H1 (cell line): ENCODE data around the gene ABCF3. TPM values are rescaled to one million over a fixed set of nuclear protein-coding genes. Genes with fewer than 3 reads are reported as not detected.

Experiments
- CTCF ChIA-PET: fragments of 300-600 bp; sonication (Branson Sonifier 250); formaldehyde crosslinking; loops from one replicate; lab custom pipeline; 2021; ENCODE audit not compliant: partially characterized antibody; lab: Charles Lee
- POLR2A ChIA-PET: fragments of 300-600 bp; sonication (Branson Sonifier 250); formaldehyde crosslinking; loops from one replicate; lab custom pipeline; 2021; ENCODE audit warnings: inconsistent platforms; ENCODE audit not compliant: partially characterized antibody; lab: Charles Lee
- DNase-seq, 2 experiments: peaks; one replicate each; pipeline versions ENCODE4 v3.0.0 to v3.0.0-alpha.2; 2010 to 2022; ENCODE audit warnings: low spot score in 2 of 2, low read depth in 1 of 2, mixed read lengths in 1 of 2
- FAIRE-seq: peaks from 2 replicates; lab custom pipeline; 2011; peaks lifted over from hg19 to GRCh38; lab: Jason Lieb, UNC
- H2AFZ ChIP-seq: 2 replicates; pipeline ENCODE4 v1.8.1; 2012; ENCODE audit warnings: low read length, inconsistent platforms
- H2AK5ac ChIP-seq: 2 replicates; pipeline ENCODE4 v1.6.1; 2013; ENCODE audit warnings: low read depth, low read length
- H2BK120ac ChIP-seq: replicated peaks from 2 replicates; pipeline ENCODE3; 2013; ENCODE audit warnings: low read depth, low read length, inconsistent platforms
- H2BK12ac ChIP-seq: 2 replicates; pipeline ENCODE4 v1.6.1; 2013; ENCODE audit warnings: low read depth, low read length
- H2BK15ac ChIP-seq: 2 replicates; pipeline ENCODE4 v1.6.1; 2013; ENCODE audit warnings: low read length
- H2BK20ac ChIP-seq: 2 replicates; pipeline ENCODE4 v1.6.1; 2013; ENCODE audit warnings: low read length
- H2BK5ac ChIP-seq: 2 replicates; pipeline ENCODE4 v1.6.1; 2013; ENCODE audit warnings: low read depth, low read length
- H3K14ac ChIP-seq: 2 replicates; pipeline ENCODE4 v1.6.1; 2013; ENCODE audit warnings: inconsistent platforms; ENCODE audit not compliant: insufficient read length
- H3K18ac ChIP-seq: 2 replicates; pipeline ENCODE4 v1.6.1; 2013; ENCODE audit warnings: low read length; ENCODE audit errors: extremely low read depth
- H3K23ac ChIP-seq: 2 replicates; pipeline ENCODE4 v1.6.1; 2013; ENCODE audit warnings: inconsistent platforms; ENCODE audit not compliant: insufficient read length
- H3K23me2 ChIP-seq: 2 replicates; pipeline ENCODE4 v1.6.1; 2013; ENCODE audit warnings: low read depth, low read length
- H3K27ac ChIP-seq: 2 replicates; pipeline ENCODE4 v1.6.1; 2011; ENCODE audit warnings: low read depth, low read length, inconsistent platforms
- H3K27me3 ChIP-seq, 4 experiments: replicated peaks in 1 of 4; 1 replicate in 1 of 4; 2 replicates in 3 of 4; pipeline versions ENCODE4 v1.6.1 to v1.8.1; 2011 to 2013; ENCODE audit warnings: low read length in 3 of 4, mild to moderate bottlenecking in 3 of 4, inconsistent platforms in 2 of 4, mixed read lengths in 2 of 4, moderate library complexity in 1 of 4; ENCODE audit not compliant: control insufficient read depth in 3 of 4, insufficient read depth in 3 of 4; ENCODE audit errors: extremely low read depth in 1 of 4
- H3K36me3 ChIP-seq, 4 experiments: 2 replicates each; pipeline versions ENCODE4 v1.6.1 to v1.8.1; 2011 to 2013; ENCODE audit warnings: mild to moderate bottlenecking in 4 of 4, low read length in 3 of 4, moderate library complexity in 2 of 4, control low read depth in 1 of 4, inconsistent platforms in 1 of 4; ENCODE audit not compliant: insufficient read depth in 4 of 4, control insufficient read depth in 2 of 4
- H3K4ac ChIP-seq: replicated peaks from 2 replicates; pipeline ENCODE3; 2013; ENCODE audit warnings: low read length, low read depth, mixed read lengths, inconsistent platforms; ENCODE audit not compliant: insufficient read length
- H3K4me1 ChIP-seq, 4 experiments: replicated peaks in 1 of 4; 1 replicate in 1 of 4; 2 replicates in 3 of 4; pipeline versions ENCODE4 v1.6.1 to v1.8.1; 2011 to 2013; ENCODE audit warnings: low read length in 3 of 4, inconsistent platforms in 2 of 4, mixed read lengths in 1 of 4; ENCODE audit not compliant: insufficient read depth in 4 of 4, control insufficient read depth in 3 of 4
- H3K4me2 ChIP-seq, 2 experiments: 2 replicates each; pipeline versions ENCODE4 v1.6.1 to v1.8.1; 2011 to 2013; ENCODE audit warnings: low read depth in 2 of 2, low read length in 2 of 2, control low read depth in 1 of 2, inconsistent platforms in 1 of 2, mild to moderate bottlenecking in 1 of 2; ENCODE audit not compliant: insufficient read depth in 1 of 2
- H3K4me3 ChIP-seq, 4 experiments: fragments of 200-600, 300-600 bp in 1 of 4; sonication (generic), shearing (Covaris generic), sonication (Bioruptor Twin) in 1 of 4; 2 replicates each; pipeline versions ENCODE4 v1.5.1 to v1.8.1; 2011 to 2016; ENCODE audit warnings: low read length in 4 of 4, low read depth in 3 of 4, control low read depth in 2 of 4, inconsistent platforms in 2 of 4, mild to moderate bottlenecking in 2 of 4, mixed read lengths in 1 of 4, moderate library complexity in 1 of 4; ENCODE audit not compliant: insufficient read depth in 2 of 4; ENCODE audit errors: extremely low read depth in 1 of 4
- H3K56ac ChIP-seq: replicated peaks from 2 replicates; pipeline ENCODE3; 2013; ENCODE audit warnings: low read depth, mild to moderate bottlenecking, mixed read lengths, low read length, inconsistent platforms; ENCODE audit not compliant: insufficient read length
- H3K79me1 ChIP-seq: 2 replicates; pipeline ENCODE4 v1.6.1; 2013; ENCODE audit warnings: low read depth, low read length, control low read depth
- H3K79me2 ChIP-seq, 2 experiments: 2 replicates each; pipeline versions ENCODE4 v1.6.1 to v1.8.1; 2012 to 2013; ENCODE audit warnings: low read length in 2 of 2, mild to moderate bottlenecking in 2 of 2, inconsistent platforms in 1 of 2; ENCODE audit not compliant: insufficient read depth in 2 of 2, control insufficient read depth in 1 of 2
- H3K9ac ChIP-seq, 4 experiments: replicated peaks in 1 of 4; 1 replicate in 1 of 4; 2 replicates in 3 of 4; pipeline versions ENCODE4 v1.6.1 to v1.8.1; 2011 to 2013; ENCODE audit warnings: low read depth in 3 of 4, low read length in 3 of 4, control low read depth in 2 of 4, mild to moderate bottlenecking in 2 of 4, moderate library complexity in 2 of 4, inconsistent platforms in 1 of 4; ENCODE audit errors: extremely low read depth in 1 of 4
- H3K9me3 ChIP-seq, 2 experiments: 2 replicates each; pipeline versions ENCODE4 v1.6.1 to v1.8.1; 2012 to 2013; ENCODE audit warnings: mild to moderate bottlenecking in 2 of 2, moderate library complexity in 2 of 2, control low read depth in 1 of 2, inconsistent platforms in 1 of 2, low read depth in 1 of 2, low read length in 1 of 2, mixed read lengths in 1 of 2; ENCODE audit not compliant: insufficient read depth in 2 of 2
- H4K20me1 ChIP-seq, 2 experiments: replicated peaks in 1 of 2; 2 replicates each; pipeline versions ENCODE3 to v1.8.1; 2011 to 2013; ENCODE audit warnings: inconsistent platforms in 2 of 2, low read length in 2 of 2, mild to moderate bottlenecking in 1 of 2; ENCODE audit not compliant: insufficient read depth in 2 of 2, control insufficient read depth in 1 of 2
- H4K5ac ChIP-seq: 2 replicates; pipeline ENCODE4 v1.6.1; 2013; ENCODE audit warnings: low read length, low read depth, mixed read lengths, inconsistent platforms; ENCODE audit not compliant: insufficient read length
- H4K8ac ChIP-seq: 2 replicates; pipeline ENCODE4 v1.8.0; 2013; ENCODE audit warnings: mild to moderate bottlenecking, moderate library complexity, low read length, inconsistent platforms; ENCODE audit not compliant: insufficient read depth; ENCODE audit errors: extremely low read depth
- H4K91ac ChIP-seq: replicated peaks from 2 replicates; pipeline ENCODE3; 2013; ENCODE audit warnings: low read length, mixed read lengths, inconsistent platforms; ENCODE audit not compliant: insufficient read length
- GTF2F1 ChIP-seq: IDR thresholded peaks from 2 replicates; pipeline ENCODE4 v1.6.1; 2012; ENCODE audit warnings: low read depth, low read length, improper control_type of control experiment, borderline replicate concordance
- SIRT6 ChIP-seq: IDR thresholded peaks from one replicate; pipeline ENCODE4 v1.7.1; 2012; ENCODE audit warnings: low read length, inconsistent platforms
- TBP ChIP-seq: IDR thresholded peaks from 2 replicates; pipeline ENCODE4 v1.6.1; 2011; ENCODE audit warnings: low read depth, low read length, improper control_type of control experiment
- WGBS, 2 experiments: shearing (Covaris generic) in 1 of 2; methylation state at CpG; one replicate each; pipeline versions ENCODE4 v1.1.6 to v1.1.7; 2013 to 2015; ENCODE audit warnings: low lambda C conversion rate in 2 of 2, mixed read lengths in 2 of 2, inconsistent platforms in 1 of 2, low coverage in 1 of 2, missing lambda C conversion rate in 1 of 2; ENCODE audit not compliant: insufficient replicate concordance in 2 of 2, insufficient coverage in 1 of 2, insufficient read length in 1 of 2; ENCODE audit errors: extremely low coverage in 1 of 2, missing lambda C conversion rate in 1 of 2; 5-methylcytosine and 5-hydroxymethylcytosine counted together
- polyA plus RNA-seq, 7 experiments: library from polyadenylated mRNA; depleted of rRNA in 3 of 7; stranded (reverse) in 5 of 7; unstranded in 2 of 7; fragments of >200 nt in 5 of 7; fragments of 200-250 nt in 2 of 7; gene quantifications; 1 replicate in 5 of 7; 2 replicates in 1 of 7; 4 replicates in 1 of 7; pipeline versions ENCODE4 v1.2.1 to v1.2.3, GENCODE V29; 2011 to 2013; ENCODE audit warnings: missing spikeins in 2 of 7, mixed read lengths in 2 of 7
- total RNA-seq: library from RNA; stranded (reverse); fragmentation: NEBNext Ultra II Directional; extraction: Animal tissue kit (Norgen Biotek cat#: 25700); gene quantifications from 2 replicates; pipeline ENCODE4 v1.2.1, GENCODE V29; 2021
- TF ChIP-seq, protein P1 (sequence below): IDR thresholded peaks from 2 replicates; pipeline ENCODE4 v1.6.1; 2012; ENCODE audit warnings: inconsistent platforms
- TF ChIP-seq, protein P2 (sequence below): IDR thresholded peaks from 2 replicates; pipeline ENCODE4 v1.6.1; 2011; ENCODE audit warnings: low read length, improper control_type of control experiment

The ABCF3 gene
- total and polyA plus RNA-seq, 2 of the 8 experiments (the other 6 are each of a cell fraction or from before 2014, with no cell fraction given): 51.6 to 57.8 TPM

DNA sequence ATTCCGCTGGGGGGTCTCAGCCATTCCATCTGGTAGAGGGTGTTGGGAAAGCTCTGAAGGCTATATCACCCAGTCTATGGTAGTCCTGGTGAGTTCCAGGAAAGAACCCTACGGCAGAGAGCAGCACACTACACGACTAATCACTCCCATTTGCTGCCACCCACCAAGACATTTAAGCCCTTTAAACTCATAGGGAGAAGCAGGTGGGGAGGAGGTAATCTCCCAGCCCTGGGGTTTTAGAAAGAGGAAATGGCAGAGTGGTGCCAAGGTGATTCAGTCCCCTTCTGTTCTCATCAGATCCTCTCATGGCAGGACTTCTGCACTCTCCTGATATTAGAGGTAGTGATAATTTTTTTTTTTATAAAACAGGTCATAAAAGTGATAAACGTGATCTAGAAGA is 32.8 kb downstream of the ABCF3 start:
- H3K27ac ChIP-seq: no peak overlapping the region
- no peak overlapping the region for H3K4ac ChIP-seq
- no peak overlapping the region for H3K4me3 ChIP-seq
- WGBS, 2 experiments: 82% methylated on average over 4 of the region's 4 CpGs; no CpG with 5 or more reads in 1 of the 2 experiments
- no peak overlapping the region for H2BK120ac ChIP-seq
- no peak overlapping the region for H3K56ac ChIP-seq
- H3K4me1 ChIP-seq: no peaks in the 10 kb centered on the region
- no peak overlapping the region for H2AK5ac ChIP-seq
- H3K23me2 ChIP-seq: no peaks in the 10 kb centered on the region
- no peaks in the 10 kb centered on the region for H3K27me3 ChIP-seq
- no peak overlapping the region for H3K14ac ChIP-seq
- H3K18ac ChIP-seq: no peak overlapping the region
- no peak overlapping the region for H3K9ac ChIP-seq
- ChIA-PET CTCF (interaction anchor here (7.4 kb wide), 1 partner anchor 8 kb away, joined by 79 read pairs; no protein-coding TSS in a partner anchor), POLR2A (no interaction called here)
- no peak overlapping the region for H4K5ac ChIP-seq
- H3K4me2 ChIP-seq: no peak overlapping the region
- TF ChIP-seq TBP (no peak), GTF2F1 (no peak), SIRT6 (no peak)
- TF ChIP-seq, protein P1, sequence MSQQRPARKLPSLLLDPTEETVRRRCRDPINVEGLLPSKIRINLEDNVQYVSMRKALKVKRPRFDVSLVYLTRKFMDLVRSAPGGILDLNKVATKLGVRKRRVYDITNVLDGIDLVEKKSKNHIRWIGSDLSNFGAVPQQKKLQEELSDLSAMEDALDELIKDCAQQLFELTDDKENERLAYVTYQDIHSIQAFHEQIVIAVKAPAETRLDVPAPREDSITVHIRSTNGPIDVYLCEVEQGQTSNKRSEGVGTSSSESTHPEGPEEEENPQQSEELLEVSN: no peak
- TF ChIP-seq, protein P2, sequence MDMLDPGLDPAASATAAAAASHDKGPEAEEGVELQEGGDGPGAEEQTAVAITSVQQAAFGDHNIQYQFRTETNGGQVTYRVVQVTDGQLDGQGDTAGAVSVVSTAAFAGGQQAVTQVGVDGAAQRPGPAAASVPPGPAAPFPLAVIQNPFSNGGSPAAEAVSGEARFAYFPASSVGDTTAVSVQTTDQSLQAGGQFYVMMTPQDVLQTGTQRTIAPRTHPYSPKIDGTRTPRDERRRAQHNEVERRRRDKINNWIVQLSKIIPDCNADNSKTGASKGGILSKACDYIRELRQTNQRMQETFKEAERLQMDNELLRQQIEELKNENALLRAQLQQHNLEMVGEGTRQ: no peak
- H3K79me2 ChIP-seq: no peaks in the 10 kb centered on the region
- H3K23ac ChIP-seq: no peak overlapping the region
- H3K79me1 ChIP-seq: no peaks in the 10 kb centered on the region
- DNase-seq (no peak), FAIRE-seq (no peak)
- H4K91ac ChIP-seq: no peak overlapping the region
- H2AFZ ChIP-seq: no peak overlapping the region
- H4K20me1 ChIP-seq: no peaks in the 10 kb centered on the region
- no peak overlapping the region for H4K8ac ChIP-seq
- H3K36me3 ChIP-seq: no peaks in the 10 kb centered on the region
- H2BK5ac ChIP-seq: no peak overlapping the region
- no peak overlapping the region for H2BK20ac ChIP-seq
- no peak overlapping the region for H2BK15ac ChIP-seq
- H3K9me3 ChIP-seq: no peaks in the 10 kb centered on the region
- H2BK12ac ChIP-seq: no peak overlapping the region
